GM19468 (cell line): ENCODE data around the gene TBX15.
"Not testable (repeated sequence)": the region's sequence is repeated elsewhere in the genome, so short reads cannot be mapped to it uniquely, and the experiment has no call there.

Experiments
- ATAC-seq: cut with Tn5 transposase; IDR thresholded peaks from one replicate; pipeline ENCODE4 v1.9.1; 2021; ENCODE audit warnings: mild to moderate bottlenecking, moderate library complexity, moderate number of reproducible peaks; ENCODE audit not compliant: unreplicated experiment; ENCODE audit errors: extremely low read depth

TBX15 gene

DNA sequence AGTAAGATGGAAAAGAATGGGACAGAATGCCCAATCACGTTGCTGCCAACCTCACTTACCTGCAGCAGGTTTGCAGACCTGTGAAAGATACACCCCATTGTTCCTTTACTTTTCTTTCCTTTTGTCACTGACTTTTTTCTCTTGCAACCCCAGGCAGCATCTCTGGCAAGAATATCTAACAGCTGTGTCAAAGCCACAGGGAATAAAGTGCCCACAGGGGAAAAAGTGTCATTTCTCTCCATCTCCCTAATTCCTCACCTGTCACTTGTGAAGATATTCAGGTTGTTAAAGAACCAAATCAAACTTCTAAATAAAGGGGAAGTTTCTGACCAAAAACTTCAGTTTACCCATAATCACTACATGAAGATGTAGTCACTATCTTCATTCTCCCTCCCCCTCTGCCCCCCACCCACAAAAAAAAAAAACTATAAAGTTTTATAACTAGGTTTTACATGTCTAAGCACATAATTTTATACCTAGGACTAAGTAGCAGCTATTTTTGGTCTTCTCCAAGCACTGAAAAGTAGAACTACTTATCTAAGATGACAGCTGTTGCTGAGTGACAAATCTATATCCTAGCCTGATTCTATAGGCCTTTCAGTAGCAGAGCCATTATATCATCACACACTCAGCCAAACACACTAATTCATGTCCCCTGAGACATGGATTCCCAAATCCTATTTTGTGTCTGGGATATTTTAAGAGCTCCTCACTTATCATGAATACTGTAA, 54.9 kb downstream of the TBX15 start:
- no peak for ATAC-seq

DNA sequence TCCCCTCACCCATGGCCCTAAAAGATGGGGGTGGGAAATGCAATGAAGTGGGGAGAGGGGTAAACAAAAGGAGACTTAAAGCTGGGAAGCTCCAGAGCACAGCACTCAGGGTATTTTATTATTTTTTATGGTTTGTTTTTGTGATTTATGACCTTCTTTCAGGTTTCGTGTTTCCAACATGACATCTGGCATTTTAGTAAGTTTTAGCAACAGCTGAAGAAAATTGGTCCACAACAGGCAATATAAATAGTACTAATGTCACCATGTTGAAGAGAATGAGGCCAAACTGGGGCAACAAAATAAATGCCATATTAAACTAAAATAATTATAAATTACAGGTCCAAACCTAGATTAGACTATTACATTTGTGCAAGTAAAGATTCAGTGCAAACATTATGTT, 56.3 kb downstream of the TBX15 start:
- no peak for ATAC-seq

DNA sequence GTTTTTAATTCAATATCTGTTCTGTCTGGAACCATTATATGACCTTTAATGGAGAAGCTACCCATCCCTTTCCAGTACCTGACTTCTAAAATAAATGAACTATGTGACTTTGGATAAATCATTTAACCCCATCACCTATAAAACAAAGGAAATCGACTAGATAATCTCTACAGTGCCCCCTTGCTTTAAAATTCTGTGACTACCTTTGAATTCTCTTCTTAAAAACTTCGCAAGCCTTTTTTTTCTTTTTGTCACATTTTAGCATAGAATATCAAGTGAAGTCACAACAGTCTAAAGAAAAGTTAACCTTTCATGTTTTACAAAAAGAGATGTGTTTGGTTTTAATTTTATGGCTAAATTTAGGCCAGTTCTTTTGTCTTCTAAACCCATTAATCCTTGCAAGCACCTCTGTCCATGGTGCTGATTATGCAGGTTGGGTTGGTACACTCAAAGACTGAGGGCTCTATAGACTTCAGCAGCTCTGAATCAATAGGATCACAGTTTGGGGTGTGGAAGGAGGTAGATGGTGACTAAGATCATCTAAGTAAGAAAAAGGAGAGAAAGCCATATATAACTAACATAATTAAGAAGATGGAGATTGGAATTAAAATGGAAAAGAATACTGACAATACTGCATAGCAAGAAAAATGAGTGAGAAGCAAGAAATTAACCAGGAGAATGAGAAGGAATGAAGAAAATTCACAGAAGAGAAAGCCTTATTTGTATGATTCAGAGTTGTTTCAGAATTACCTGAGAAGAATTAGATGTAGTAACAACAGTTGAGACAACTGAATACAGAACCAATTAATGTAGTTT, 59.2 kb downstream of the TBX15 start:
- ATAC-seq = no peak

DNA sequence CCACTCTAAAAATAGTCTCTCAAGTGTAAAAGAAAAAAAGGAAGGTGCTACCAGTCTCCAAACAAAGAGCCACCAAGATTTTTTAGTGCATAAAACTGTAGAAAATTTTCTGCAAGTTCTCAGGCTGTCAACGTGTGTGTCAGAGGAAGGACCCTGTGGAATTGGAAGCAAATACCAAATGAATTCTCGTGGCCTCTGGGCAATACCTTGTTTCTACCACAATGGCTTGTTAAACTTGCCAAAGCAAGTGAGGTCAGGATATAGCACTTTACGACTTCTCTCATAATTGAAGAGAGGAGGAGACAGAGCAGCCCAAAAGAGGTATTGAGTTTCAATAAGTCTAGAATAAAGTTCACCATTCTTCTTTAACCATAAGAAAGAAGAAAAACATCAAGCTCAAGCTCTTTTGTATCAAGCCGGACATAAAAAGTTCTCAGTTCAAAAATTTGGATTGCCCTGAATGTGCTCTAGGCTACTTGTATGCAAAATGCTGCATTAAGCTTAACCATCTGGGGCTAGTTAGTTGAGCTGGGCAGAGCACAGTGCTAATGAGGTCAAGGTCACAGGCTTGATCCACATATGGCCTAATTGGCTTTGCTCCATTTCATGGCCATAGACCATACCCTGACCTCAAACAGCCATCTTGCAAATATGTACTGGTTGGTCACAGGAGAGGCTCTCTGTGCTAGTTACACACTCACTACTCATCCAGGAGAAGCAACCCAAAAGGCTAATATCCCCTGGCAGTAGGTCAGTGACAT, 60.5 kb downstream of the TBX15 start:
- no peak for ATAC-seq

DNA sequence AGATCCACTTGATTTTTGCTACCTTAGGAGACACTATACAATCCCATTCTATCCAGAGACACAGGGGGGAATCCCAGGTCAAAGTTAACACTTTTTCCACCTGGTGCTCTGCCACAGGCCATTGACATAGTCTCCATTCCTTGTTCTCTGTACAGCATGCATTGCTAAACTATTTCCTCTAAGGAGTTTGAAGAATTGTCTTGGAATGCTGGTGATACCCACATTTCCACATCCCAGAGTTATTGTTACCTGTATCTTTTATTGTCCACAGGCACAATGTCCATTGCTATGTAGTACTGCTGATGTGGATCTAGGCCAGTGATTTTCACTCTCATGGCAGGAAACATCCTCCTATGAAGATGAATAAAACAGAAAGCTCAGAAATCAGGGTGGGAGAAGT, 61.9 kb downstream of the TBX15 start:
- ATAC-seq = no peak

DNA sequence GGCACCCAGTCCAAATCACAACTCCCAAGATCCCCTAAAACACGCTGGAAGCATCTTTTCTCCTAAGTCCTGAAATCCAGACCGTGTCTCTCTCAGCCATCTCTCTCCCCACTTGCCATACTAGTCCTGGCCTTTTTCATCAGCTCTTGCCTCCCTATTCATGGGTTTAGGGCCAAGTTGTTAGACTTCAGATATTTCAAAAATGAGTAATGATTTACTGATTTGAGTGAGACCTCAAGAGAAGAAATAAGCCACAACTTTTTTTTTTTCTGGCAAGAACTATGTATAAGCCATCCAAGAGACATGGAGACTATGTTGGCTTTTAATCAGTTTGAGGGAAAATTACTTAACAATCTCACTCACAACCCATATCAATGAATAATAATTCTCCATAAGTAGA, 62.5 kb downstream of the TBX15 start:
- no peak for ATAC-seq

DNA sequence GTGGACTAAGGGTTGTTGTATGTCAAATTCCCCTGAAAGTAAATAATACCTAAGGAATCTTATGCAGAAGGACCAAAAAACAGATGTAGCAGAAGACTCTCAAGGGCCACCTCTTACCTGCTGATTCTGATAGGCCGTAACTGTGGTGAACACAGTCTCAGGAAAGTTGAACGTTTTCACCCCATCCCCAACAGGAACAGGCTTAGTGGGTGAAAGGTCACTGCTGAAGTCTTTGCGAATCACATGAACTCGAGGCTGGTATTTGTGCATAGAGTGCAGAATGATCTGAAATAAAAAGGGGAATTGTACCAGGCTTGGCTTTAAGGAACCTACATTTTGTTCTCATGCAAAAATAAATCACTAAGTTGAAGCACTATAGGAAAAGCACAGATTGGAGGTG, 64.8 kb downstream of the TBX15 start:
- ATAC-seq = no peak

DNA sequence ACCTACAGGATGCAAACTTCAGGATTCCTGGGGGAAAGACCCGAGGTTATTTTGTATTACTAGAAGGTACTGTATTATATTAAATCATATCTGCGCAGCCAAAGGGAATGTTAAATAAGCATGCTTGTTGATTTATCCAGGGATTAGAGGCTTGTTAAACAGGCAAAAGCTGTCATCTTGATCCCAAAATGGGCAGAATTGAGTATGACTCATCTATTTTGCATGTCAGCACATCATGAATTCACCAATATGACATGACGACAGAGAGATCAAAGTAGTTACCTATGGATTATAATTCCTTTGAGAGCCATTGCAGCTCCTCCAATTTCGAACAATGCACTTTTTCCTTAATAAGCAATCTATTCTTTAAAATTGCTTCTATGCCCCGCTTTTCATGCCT, 66.1 kb downstream of the TBX15 start:
- ATAC-seq = no peak

DNA sequence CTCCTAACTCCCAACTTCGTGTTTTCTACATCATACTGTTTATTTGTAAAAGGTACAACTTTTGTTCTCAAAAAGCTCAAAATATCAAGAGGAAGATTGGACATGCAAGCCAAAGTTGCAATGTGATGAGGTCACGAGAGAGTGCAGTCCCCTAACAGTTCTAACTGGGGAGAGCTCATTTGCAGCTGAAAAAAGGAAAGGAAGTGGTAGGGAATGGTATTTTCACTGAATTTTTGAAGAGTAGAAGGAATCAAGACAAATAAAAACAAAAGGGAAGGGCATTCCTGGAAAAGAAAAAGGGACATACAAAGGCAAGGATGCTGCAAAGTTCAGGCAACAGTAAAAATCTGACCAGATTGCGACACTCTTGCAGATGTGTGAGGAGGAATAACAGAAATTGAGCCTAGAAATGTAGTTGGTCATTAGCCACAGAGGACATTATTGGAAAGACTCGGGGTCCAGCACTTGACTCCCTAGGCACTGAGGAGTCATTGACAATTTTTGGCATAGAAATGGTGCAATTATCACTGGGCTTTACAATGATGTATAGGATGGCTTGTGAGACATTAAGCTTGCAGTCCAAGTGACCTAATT, 67.9 kb downstream of the TBX15 start:
- ATAC-seq = no peak

DNA sequence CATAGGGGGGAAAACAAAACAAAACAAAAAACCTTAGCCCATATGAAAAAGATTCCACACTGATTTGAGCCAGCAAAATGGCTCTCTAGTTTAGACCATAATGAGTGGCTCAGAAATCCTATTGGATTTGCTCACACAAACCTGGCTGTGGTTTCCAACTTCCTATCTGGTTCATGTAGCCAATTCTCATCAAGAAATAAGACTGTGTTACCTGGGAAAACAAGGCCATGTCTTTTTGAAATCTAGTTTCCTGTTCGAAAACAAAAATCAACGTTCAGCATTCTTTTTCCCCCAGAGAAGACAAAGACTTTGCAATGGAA, 69.2 kb downstream of the TBX15 start:
- ATAC-seq = no peak

DNA sequence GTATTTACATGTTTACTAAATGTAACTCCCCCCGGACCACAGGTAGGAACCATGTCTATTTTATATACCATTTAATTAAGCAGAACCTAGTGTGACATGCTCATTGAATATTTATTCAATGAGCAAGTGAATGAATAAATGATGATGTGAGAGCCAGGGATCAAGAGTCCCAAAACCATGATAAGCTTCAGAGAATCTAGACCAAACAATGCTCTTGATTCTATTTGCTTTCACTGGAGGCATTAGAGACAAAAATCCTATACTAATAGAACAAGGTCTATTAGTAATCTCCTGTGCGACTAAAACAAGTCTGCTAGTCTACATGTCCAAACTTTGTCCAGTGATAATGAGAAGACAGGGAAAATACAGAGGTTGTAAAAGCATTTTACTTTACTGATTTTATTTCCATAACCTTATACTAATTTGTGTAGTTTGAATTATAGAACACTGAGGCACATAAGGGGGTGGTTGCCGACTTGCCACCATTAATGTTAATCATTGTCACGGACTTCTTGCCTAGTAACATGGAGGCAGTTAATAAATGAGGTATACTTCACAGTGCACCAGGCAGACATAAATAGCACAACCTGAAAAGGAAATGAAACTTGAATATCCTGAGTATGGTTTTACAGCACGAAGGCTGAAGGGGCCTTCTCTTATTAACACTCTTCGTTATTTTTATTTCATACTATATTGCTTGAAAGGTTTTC, 69.8 kb downstream of the TBX15 start:
- ATAC-seq = peak; percentile 60

DNA sequence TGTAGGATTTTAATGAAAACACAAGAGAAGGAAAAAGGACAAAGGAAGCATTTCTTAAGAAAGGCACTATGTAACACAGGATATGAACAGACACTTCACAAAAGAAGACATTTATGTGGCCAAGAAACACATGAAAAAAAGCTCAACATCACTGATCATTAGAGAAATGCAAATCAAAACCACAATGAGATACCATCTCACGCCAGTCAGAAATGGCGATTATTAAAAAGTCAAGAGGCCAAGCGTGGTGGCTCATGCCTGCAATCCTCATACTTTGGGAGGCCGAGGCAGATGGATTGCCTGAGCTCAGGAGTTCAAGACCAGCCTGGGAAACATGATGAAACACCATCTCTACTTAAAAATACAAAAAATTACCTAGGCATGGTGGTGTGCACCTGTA, 71.8 kb downstream of the TBX15 start:
- ATAC-seq = not testable (repeated sequence)

DNA sequence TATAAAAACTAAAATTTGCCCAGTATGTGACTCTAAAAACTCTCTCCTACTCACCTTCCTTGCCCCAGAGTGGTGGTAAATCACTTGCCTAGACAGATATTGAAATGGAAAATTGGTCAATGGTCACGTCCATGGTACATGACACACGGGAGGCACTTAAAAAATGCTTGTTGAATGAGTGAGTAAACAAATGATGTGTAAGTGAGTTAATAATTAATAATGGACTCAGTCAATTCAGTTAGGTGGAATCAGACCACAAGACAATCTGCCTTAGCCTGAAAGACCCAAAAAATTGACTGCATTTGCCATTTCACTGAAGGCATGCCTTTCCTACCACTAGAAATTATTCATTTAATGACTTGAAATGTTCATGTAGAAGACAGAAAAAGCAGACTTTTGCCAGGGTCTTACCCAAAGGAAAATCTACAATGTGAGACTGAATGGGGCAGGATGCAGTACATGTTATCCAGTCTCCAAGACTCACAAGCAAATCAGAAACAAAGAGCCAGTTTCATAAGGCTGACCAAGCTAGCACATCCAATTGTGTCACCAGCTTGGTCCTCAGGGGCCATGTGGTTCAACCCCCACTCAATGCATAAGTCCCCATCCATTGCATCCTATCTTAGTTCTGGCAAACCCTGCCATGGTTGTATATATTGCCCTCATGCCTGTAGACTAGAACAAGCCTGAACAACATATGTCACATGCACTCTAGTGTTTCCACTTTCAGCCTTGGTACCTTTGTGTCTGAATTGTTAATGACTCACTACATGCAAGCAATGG, 73.6 kb downstream of the TBX15 start:
- ATAC-seq = peak; percentile 34

DNA sequence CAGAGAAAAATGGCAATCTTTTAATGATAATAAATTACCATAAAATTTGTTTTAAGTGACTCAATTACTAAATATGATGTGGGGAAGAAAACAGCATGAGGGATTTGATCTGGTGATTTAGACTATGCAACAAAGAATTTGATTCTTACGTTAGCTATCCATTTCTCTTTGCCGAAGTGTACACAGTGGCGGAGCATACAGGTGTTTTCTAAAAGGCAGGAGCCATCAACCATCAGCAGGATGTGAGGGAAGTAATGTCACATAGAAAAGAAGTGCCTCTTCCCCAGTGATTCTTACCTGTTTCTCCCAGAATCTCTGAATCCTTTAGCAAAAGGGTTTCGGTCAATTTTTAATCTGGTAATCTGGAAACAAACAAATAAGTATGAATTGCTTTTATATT, 74.3 kb downstream of the TBX15 start:
- ATAC-seq = no peak

DNA sequence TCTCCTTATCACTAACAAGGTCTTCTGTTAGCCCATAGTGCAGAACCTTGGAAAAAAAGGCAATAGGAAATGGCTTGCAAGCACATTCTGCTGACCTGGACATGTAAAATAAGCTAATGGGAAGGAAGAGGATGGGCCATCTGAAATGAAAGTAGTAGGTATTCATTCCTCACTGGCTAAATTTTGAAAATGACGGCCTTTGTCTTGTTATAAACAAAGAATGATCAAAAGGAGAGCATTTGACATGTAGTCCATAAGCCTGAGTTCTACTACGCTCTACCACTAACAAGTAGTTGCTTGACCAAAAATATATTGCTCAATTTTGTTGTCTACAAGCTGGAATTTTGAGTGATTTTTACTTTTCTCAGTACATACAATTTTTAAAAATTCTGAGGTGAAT, 75.6 kb downstream of the TBX15 start:
- no peak for ATAC-seq

DNA sequence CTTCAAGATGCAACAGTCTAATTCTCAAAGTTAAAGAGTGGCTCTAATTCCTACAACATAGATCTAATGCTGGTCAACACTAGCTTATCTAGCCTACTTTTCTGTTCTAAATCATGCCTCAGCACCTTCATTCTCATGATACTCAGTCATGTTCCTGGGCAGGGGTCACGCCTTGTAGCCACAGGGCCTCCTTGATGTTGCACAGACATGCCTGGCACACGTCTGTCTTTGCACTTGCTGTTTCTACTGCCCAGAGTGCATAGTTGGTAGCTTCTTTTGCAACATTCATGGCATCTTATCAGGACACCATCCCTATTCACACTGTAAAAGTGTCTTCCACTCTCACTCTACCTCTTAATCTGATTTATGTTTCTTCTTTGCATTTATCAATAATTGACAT, 76.6 kb downstream of the TBX15 start:
- ATAC-seq = no peak

DNA sequence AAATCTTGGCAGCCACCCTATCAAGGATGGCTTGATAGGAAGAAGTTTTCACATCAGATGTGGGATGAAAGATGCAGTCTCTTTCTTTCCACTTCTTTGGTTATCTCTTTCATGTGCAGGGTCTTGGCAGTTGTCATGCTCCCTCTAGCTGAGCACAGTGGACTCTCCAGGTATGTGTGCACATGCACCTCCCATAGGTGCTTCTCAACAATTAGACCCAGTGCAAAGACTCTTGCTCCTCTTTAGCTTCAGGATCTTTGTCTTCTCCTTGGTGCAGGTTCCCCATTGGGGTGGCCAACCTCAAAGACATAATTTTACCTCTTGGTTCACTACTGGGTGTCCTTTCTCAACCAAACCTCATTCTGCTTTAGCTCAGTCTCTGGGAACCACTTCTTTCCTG, 80.7 kb downstream of the TBX15 start:
- no peak for ATAC-seq

DNA sequence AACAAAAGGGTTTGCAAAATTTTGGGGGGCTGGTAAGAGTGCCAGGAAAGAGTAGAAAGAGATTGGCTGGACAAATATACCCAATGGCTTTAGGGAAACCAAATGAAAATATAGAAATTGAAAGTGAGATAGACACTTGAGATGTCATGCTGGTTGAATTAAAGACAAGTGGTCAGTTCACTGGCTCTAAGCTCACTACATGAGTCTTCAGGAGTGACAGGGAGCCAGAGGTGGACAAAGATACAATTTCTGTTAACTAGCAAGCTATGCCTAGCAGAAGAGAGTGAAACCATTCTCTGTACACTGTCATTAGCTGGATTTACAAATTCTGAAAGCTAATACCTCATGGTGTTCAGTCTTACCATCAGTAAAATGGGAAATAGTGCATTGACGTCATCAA, 82.5 kb downstream of the TBX15 start:
- no peak for ATAC-seq

DNA sequence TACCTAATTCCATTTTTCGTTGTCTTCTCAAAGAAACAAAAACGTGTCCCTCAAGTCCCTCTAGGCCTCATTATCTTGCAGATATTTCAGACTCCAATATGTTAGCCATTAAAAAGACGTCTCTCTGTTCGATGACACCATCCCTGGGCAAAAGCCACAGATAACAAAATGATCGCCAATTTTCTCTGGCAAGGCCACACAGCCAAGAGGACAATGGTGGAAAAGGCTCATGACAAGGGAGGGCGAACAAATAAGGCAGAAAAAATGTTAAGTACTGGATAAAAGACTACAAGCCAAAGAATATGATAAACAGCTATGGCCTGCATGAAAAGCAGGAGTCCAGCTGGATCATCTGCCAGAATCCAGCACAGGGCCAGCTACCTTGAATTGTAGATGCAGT, 82.9 kb downstream of the TBX15 start:
- no peak for ATAC-seq
